WTC11 (cell line): ENCODE data around the gene GSK3B. TPM values are rescaled to one million over a fixed set of nuclear protein-coding genes. Genes with fewer than 3 reads are reported as not detected.

Experiments used
- ATAC-seq: fragments of 200-7000 bp; cut with Tn5 transposase; 2 replicates; pipeline ENCODE4 v1.10.0; 2021; ENCODE audit warnings: mild to moderate bottlenecking, moderate library complexity
- CTCF ChIA-PET: fragments of 300-600 bp; sonication (Branson Sonifier 250); formaldehyde crosslinking; loops from one replicate; lab custom pipeline; 2021; ENCODE audit warnings: antibody characterized with exemption; lab: Charles Lee
- POLR2A ChIA-PET: fragments of 350-600 bp; sonication (Branson Sonifier 250); formaldehyde crosslinking; loops from one replicate; lab custom pipeline; 2021; ENCODE audit warnings: antibody characterized with exemption; lab: Charles Lee
- DNase-seq: peaks from one replicate; pipeline ENCODE4 v3.0.0; 2021; ENCODE audit warnings: low spot score
- H3K27ac Mint-ChIP-seq: 2 replicates; pipeline ENCODE4 v1.8.0; 2021; ENCODE audit warnings: mixed read lengths
- H3K27me3 Mint-ChIP-seq: 2 replicates; pipeline ENCODE4 v1.8.0; 2021; ENCODE audit warnings: low read depth, mild to moderate bottlenecking, moderate library complexity, mixed read lengths
- H3K36me3 Mint-ChIP-seq: 2 replicates; pipeline ENCODE4 v1.8.0; 2021; ENCODE audit warnings: mixed read lengths
- H3K4me1 Mint-ChIP-seq: 2 replicates; pipeline ENCODE4 v1.8.0; 2022; ENCODE audit warnings: mixed read lengths
- H3K4me3 Mint-ChIP-seq: 2 replicates; pipeline ENCODE4 v1.8.0; 2021; ENCODE audit warnings: mild to moderate bottlenecking, moderate library complexity, mixed read lengths
- H3K9me3 Mint-ChIP-seq: 2 replicates; pipeline ENCODE4 v1.8.0; 2021; ENCODE audit warnings: mixed read lengths
- HMGA2 ChIP-seq: fragments of 250-450 bp; sonication (Bioruptor Pico); IDR thresholded peaks from 2 replicates; pipeline ENCODE4 v1.4.0; 2021; ENCODE audit warnings: mild to moderate bottlenecking, moderate library complexity
- JUN ChIP-seq: sonication (generic); formaldehyde crosslinking; IDR thresholded peaks from 2 replicates; pipeline ENCODE4 v1.8.0; 2023; ENCODE audit warnings: mild to moderate bottlenecking, missing genetic modification reagents
- KAT7 ChIP-seq: sonication (generic); formaldehyde crosslinking; IDR thresholded peaks from 2 replicates; pipeline ENCODE4 v1.8.1; 2023; ENCODE audit warnings: missing genetic modification reagents, mild to moderate bottlenecking, borderline replicate concordance
- NFE2L1 ChIP-seq: sonication (generic); formaldehyde crosslinking; IDR thresholded peaks from 2 replicates; pipeline ENCODE4 v1.8.1; 2023; ENCODE audit warnings: missing genetic modification reagents
- NFYB ChIP-seq: sonication (generic); formaldehyde crosslinking; conservative IDR thresholded peaks from 2 replicates; pipeline ENCODE4 v1.8.0; 2022; ENCODE audit warnings: low read depth, missing genetic modification reagents
- TEAD1 ChIP-seq: sonication (generic); formaldehyde crosslinking; IDR thresholded peaks from 2 replicates; pipeline ENCODE4 v1.8.0; 2022; ENCODE audit warnings: mild to moderate bottlenecking, missing genetic modification reagents
- TEAD4 ChIP-seq: sonication (generic); formaldehyde crosslinking; IDR thresholded peaks from 2 replicates; pipeline ENCODE4 v1.8.0; 2022; ENCODE audit warnings: mild to moderate bottlenecking, missing genetic modification reagents
- ZBTB21 ChIP-seq: sonication (generic); formaldehyde crosslinking; IDR thresholded peaks from 2 replicates; pipeline ENCODE4 v1.8.1; 2023; ENCODE audit warnings: mild to moderate bottlenecking, missing genetic modification reagents, borderline replicate concordance
- ZNF219 ChIP-seq: sonication (generic); formaldehyde crosslinking; IDR thresholded peaks from 2 replicates; pipeline ENCODE4 v1.8.0; 2023; ENCODE audit warnings: missing genetic modification reagents, mild to moderate bottlenecking, borderline replicate concordance
- ZNF396 ChIP-seq: fragments of 250-450 bp; sonication (Bioruptor Pico); IDR thresholded peaks from 2 replicates; pipeline ENCODE4 v1.8.0; 2021; ENCODE audit warnings: mild to moderate bottlenecking, moderate library complexity, borderline replicate concordance
- ZNF671 ChIP-seq: fragments of 250-450 bp; sonication (Bioruptor Pico); IDR thresholded peaks from 2 replicates; pipeline ENCODE4 v1.8.0; 2021; ENCODE audit warnings: mild to moderate bottlenecking
- total RNA-seq: library from RNA; stranded (reverse); gene quantifications from 3 replicates; pipeline ENCODE4 v1.2.3, GENCODE V29; 2021
- TF ChIP-seq, protein P1 (sequence below): sonication (generic); formaldehyde crosslinking; IDR thresholded peaks from 2 replicates; pipeline ENCODE4 v1.8.1; 2022; ENCODE audit warnings: low read depth, mild to moderate bottlenecking, moderate library complexity, missing genetic modification reagents, borderline replicate concordance
- TF ChIP-seq, protein P2 (sequence below): sonication (generic); formaldehyde crosslinking; IDR thresholded peaks from 2 replicates; pipeline ENCODE4 v1.8.0; 2023; ENCODE audit warnings: missing genetic modification reagents
- TF ChIP-seq, protein P3 (sequence below): sonication (generic); formaldehyde crosslinking; IDR thresholded peaks from 2 replicates; pipeline ENCODE4 v1.8.0; 2022; ENCODE audit warnings: mild to moderate bottlenecking, missing genetic modification reagents
- TF ChIP-seq, protein P4 (sequence below): sonication (generic); formaldehyde crosslinking; IDR thresholded peaks from 2 replicates; pipeline ENCODE4 v1.8.1; 2023; ENCODE audit warnings: mild to moderate bottlenecking, missing genetic modification reagents
- TF ChIP-seq, protein P5 (sequence below): fragments of 250-450 bp; sonication (Bioruptor Pico); IDR thresholded peaks from 2 replicates; pipeline ENCODE4 v1.9.0; 2021; ENCODE audit warnings: mild to moderate bottlenecking, borderline replicate concordance
- TF ChIP-seq, protein P6 (sequence below): sonication (generic); formaldehyde crosslinking; IDR thresholded peaks from 2 replicates; pipeline ENCODE4 v1.8.0; 2022; ENCODE audit warnings: mild to moderate bottlenecking, missing genetic modification reagents

The GSK3B gene
- total RNA-seq, 1 experiment from 2014 or later, result 48.9 TPM

DNA sequence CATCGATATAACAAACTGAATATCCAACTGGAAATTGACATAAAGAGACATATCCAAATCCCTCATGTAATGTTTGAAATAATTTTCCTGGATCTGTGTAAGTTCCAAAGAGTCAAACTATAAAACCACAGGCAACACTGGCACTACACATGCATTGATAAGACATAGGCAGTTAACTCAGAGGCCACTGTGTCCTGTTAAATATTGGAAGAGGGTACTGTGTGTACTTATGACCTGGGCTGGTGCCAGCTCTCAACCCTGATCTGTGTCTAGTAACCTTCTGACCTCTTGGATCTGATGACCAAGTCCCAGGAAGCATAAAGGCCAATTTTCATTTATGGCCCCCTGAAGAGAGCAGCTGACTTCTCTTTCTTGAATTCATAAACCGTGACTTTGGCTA is 307.8 kb downstream of the GSK3B start:
- TF ChIP-seq ZBTB21, result no peak
- TF ChIP-seq, all 79 proteins: peak for 0
- no peaks in the 10 kb centered on the region for H3K36me3 Mint-ChIP-seq
- H3K4me3 Mint-ChIP-seq, result no peak overlapping the region
- ChIA-PET POLR2A (no interaction called here), CTCF (no interaction called here)
- H3K27ac Mint-ChIP-seq, result no peak overlapping the region
- H3K4me1 Mint-ChIP-seq, result no peaks in the 10 kb centered on the region
- H3K9me3 Mint-ChIP-seq, result peaks cover 14% of the 10 kb centered on the region
- DNase-seq (no peak), ATAC-seq (no peak)
- no peaks in the 10 kb centered on the region for H3K27me3 Mint-ChIP-seq

DNA sequence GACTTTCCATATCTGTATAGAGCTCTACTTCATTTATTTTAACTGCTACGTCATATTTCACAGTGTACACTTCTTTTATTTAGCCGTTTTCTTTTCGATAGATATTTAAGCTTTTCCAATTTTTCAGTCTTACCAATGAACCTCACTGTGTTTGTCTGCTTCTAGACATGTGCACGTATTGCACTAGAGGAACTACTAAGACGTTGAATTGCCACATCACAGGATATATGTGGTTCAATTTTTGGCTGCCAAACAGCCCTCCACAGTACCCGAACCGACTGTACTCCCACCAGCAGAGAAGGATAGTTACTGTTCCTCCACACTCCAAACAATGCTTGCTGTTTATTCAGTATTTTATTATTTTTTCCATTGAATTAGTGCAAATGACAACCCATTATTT is 310.4 kb downstream of the GSK3B start:
- CTCF ChIA-PET, result interaction anchor here (0.8 kb wide), 1 partner anchor 41 kb away, joined by 3 read pairs; no protein-coding TSS in a partner anchor
- no peak for DNase-seq
- H3K4me1 Mint-ChIP-seq, result no peaks in the 10 kb centered on the region
- no peaks in the 10 kb centered on the region for H3K36me3 Mint-ChIP-seq
- no peak for ATAC-seq
- TF ChIP-seq, protein P1, sequence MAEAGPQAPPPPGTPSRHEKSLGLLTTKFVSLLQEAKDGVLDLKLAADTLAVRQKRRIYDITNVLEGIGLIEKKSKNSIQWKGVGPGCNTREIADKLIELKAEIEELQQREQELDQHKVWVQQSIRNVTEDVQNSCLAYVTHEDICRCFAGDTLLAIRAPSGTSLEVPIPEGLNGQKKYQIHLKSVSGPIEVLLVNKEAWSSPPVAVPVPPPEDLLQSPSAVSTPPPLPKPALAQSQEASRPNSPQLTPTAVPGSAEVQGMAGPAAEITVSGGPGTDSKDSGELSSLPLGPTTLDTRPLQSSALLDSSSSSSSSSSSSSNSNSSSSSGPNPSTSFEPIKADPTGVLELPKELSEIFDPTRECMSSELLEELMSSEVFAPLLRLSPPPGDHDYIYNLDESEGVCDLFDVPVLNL (CRISPR knock-in tag), result no peak
- TF ChIP-seq ZNF219, result no peak
- TF ChIP-seq, protein P2, sequence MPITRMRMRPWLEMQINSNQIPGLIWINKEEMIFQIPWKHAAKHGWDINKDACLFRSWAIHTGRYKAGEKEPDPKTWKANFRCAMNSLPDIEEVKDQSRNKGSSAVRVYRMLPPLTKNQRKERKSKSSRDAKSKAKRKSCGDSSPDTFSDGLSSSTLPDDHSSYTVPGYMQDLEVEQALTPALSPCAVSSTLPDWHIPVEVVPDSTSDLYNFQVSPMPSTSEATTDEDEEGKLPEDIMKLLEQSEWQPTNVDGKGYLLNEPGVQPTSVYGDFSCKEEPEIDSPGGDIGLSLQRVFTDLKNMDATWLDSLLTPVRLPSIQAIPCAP (CRISPR knock-in tag), result no peak
- TF ChIP-seq NFE2L1 (CRISPR knock-in tag), result no peak
- TF ChIP-seq TEAD1, result no peak
- TF ChIP-seq ZNF396, result no peak
- TF ChIP-seq, protein P3, sequence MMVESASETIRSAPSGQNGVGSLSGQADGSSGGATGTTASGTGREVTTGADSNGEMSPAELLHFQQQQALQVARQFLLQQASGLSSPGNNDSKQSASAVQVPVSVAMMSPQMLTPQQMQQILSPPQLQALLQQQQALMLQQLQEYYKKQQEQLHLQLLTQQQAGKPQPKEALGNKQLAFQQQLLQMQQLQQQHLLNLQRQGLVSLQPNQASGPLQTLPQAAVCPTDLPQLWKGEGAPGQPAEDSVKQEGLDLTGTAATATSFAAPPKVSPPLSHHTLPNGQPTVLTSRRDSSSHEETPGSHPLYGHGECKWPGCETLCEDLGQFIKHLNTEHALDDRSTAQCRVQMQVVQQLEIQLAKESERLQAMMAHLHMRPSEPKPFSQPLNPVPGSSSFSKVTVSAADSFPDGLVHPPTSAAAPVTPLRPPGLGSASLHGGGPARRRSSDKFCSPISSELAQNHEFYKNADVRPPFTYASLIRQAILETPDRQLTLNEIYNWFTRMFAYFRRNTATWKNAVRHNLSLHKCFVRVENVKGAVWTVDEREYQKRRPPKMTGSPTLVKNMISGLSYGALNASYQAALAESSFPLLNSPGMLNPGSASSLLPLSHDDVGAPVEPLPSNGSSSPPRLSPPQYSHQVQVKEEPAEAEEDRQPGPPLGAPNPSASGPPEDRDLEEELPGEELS (CRISPR knock-in tag), result no peak
- no peak for TF ChIP-seq ZNF671 (CRISPR knock-in tag)
- TF ChIP-seq, protein P4, sequence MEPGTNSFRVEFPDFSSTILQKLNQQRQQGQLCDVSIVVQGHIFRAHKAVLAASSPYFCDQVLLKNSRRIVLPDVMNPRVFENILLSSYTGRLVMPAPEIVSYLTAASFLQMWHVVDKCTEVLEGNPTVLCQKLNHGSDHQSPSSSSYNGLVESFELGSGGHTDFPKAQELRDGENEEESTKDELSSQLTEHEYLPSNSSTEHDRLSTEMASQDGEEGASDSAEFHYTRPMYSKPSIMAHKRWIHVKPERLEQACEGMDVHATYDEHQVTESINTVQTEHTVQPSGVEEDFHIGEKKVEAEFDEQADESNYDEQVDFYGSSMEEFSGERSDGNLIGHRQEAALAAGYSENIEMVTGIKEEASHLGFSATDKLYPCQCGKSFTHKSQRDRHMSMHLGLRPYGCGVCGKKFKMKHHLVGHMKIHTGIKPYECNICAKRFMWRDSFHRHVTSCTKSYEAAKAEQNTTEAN (CRISPR knock-in tag), result no peak
- TF ChIP-seq JUN (CRISPR knock-in tag), result no peak
- TF ChIP-seq, protein P5, sequence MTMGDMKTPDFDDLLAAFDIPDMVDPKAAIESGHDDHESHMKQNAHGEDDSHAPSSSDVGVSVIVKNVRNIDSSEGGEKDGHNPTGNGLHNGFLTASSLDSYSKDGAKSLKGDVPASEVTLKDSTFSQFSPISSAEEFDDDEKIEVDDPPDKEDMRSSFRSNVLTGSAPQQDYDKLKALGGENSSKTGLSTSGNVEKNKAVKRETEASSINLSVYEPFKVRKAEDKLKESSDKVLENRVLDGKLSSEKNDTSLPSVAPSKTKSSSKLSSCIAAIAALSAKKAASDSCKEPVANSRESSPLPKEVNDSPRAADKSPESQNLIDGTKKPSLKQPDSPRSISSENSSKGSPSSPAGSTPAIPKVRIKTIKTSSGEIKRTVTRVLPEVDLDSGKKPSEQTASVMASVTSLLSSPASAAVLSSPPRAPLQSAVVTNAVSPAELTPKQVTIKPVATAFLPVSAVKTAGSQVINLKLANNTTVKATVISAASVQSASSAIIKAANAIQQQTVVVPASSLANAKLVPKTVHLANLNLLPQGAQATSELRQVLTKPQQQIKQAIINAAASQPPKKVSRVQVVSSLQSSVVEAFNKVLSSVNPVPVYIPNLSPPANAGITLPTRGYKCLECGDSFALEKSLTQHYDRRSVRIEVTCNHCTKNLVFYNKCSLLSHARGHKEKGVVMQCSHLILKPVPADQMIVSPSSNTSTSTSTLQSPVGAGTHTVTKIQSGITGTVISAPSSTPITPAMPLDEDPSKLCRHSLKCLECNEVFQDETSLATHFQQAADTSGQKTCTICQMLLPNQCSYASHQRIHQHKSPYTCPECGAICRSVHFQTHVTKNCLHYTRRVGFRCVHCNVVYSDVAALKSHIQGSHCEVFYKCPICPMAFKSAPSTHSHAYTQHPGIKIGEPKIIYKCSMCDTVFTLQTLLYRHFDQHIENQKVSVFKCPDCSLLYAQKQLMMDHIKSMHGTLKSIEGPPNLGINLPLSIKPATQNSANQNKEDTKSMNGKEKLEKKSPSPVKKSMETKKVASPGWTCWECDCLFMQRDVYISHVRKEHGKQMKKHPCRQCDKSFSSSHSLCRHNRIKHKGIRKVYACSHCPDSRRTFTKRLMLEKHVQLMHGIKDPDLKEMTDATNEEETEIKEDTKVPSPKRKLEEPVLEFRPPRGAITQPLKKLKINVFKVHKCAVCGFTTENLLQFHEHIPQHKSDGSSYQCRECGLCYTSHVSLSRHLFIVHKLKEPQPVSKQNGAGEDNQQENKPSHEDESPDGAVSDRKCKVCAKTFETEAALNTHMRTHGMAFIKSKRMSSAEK (CRISPR knock-in tag), result no peak
- TF ChIP-seq KAT7, result no peak
- TF ChIP-seq, protein P6, sequence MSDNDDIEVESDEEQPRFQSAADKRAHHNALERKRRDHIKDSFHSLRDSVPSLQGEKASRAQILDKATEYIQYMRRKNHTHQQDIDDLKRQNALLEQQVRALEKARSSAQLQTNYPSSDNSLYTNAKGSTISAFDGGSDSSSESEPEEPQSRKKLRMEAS, result no peak
- TF ChIP-seq HMGA2, result no peak
- TF ChIP-seq NFYB (CRISPR knock-in tag), result no peak
- no peak for TF ChIP-seq TEAD4 (CRISPR knock-in tag)
- POLR2A ChIA-PET, result no interaction called here
- no peaks in the 10 kb centered on the region for H3K27me3 Mint-ChIP-seq
- no peaks in the 10 kb centered on the region for H3K9me3 Mint-ChIP-seq
- no peak overlapping the region for H3K4me3 Mint-ChIP-seq
- no peak overlapping the region for H3K27ac Mint-ChIP-seq
